Measurements from ENCODE around the gene GPX3.

The GPX3 gene

GRCh38 chr5:151034422-151035379, 14.3 kb downstream of the GPX3 start:
- DNase-seq: peak; percentile 57 to 64 (median 57)

GRCh38 chr5:151036556-151036955, 16.2 kb downstream of the GPX3 start:
- no peak for DNase-seq

GRCh38 chr5:151037561-151038411, 17.4 kb downstream of the GPX3 start:
- DNase-seq: peak in 2 of 3 donors; percentile 50 to 56

- DNase-seq: no peak
These were observed 18.0 kb downstream of the GPX3 start for GRCh38 chr5:151038412-151038745.

- DNase-seq: peak; percentile 82 to 87 (median 84)
These were observed 18.4 kb downstream of the GPX3 start for GRCh38 chr5:151038801-151039238.

GRCh38 chr5:151039665-151040064, 19.3 kb downstream of the GPX3 start:
- DNase-seq: no peak

GRCh38 chr5:151040211-151040747, 19.9 kb downstream of the GPX3 start:
- peak; percentile 70 to 79 (median 76) for DNase-seq

- no peak for DNase-seq
These were observed 21.3 kb downstream of the GPX3 start for GRCh38 chr5:151041577-151042268.

GRCh38 chr5:151042453-151043093, 22.2 kb downstream of the GPX3 start:
- no peak for DNase-seq

GRCh38 chr5:151047814-151048425, 27.5 kb downstream of the GPX3 start:
- no peak for DNase-seq

GRCh38 chr5:151048526-151048925, 28.1 kb downstream of the GPX3 start:
- DNase-seq: no peak

- peak; percentile 83 to 85 (median 84) for DNase-seq
These were observed 30.9 kb downstream of the GPX3 start for GRCh38 chr5:151051066-151051930.

- DNase-seq: no peak
These were observed 31.7 kb downstream of the GPX3 start for GRCh38 chr5:151051931-151052608.

- DNase-seq: peak; percentile 64 to 70 (median 64)
These were observed 32.4 kb downstream of the GPX3 start for GRCh38 chr5:151052836-151053235.

GRCh38 chr5:151053796-151054462, 33.5 kb downstream of the GPX3 start:
- DNase-seq: peak; percentile 71 to 82 (median 81)

- DNase-seq: no peak
These were observed 34.3 kb downstream of the GPX3 start for GRCh38 chr5:151054709-151055108.

- no peak for DNase-seq
These were observed 34.9 kb downstream of the GPX3 start for GRCh38 chr5:151055336-151055735.

- DNase-seq: peak; percentile 97 to 99 (median 97)
These were observed 36.3 kb downstream of the GPX3 start for GRCh38 chr5:151056379-151057325.

Measured in suppressor macrophage treated with lipopolysaccharide for 1 hour (primary cell).